ELR (cell line): ENCODE measurements around the gene TMEM108.

ENCODE experiments used
- DNase-seq: peaks from one replicate; pipeline ENCODE4 v3.0.0-alpha.2; 2015; ENCODE audit warnings: low read depth

TMEM108 gene

DNA sequence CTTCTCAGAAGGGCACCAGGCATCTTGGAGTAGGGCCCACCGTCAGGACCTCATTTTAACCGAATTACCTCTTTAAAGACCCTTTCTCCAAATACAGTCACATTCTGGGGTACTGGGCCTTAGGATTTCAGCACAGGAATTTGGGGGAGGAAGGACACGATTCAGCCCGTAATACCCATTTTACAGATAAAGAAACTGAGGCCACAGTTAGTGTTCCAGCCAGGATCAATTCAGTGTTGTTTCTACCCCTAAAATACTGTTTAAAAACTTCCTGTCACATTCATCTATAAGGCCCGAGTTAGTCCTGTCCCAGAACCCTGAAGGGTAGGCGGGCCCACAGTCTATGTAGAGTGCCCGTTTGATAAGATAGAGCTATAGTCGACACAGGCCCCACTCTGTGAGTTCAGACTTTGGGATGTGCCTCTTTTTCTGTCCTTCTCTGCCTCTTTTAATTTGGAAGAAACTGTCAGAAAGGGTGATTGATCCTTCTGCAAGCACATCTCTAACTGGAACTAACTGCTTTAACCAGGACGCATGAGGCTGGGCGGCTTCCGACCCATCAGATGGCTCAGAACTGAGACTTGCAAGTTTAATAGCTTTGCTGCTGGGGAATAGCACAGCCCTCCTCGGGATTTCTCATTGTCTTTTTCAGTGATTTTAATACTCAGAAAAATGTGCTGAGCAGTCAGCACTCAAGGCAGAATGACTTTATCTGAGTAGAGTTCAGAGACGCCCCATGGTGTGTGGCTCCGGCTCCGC, 381.1 kb downstream of the TMEM108 start:
- DNase-seq = no peak

DNA sequence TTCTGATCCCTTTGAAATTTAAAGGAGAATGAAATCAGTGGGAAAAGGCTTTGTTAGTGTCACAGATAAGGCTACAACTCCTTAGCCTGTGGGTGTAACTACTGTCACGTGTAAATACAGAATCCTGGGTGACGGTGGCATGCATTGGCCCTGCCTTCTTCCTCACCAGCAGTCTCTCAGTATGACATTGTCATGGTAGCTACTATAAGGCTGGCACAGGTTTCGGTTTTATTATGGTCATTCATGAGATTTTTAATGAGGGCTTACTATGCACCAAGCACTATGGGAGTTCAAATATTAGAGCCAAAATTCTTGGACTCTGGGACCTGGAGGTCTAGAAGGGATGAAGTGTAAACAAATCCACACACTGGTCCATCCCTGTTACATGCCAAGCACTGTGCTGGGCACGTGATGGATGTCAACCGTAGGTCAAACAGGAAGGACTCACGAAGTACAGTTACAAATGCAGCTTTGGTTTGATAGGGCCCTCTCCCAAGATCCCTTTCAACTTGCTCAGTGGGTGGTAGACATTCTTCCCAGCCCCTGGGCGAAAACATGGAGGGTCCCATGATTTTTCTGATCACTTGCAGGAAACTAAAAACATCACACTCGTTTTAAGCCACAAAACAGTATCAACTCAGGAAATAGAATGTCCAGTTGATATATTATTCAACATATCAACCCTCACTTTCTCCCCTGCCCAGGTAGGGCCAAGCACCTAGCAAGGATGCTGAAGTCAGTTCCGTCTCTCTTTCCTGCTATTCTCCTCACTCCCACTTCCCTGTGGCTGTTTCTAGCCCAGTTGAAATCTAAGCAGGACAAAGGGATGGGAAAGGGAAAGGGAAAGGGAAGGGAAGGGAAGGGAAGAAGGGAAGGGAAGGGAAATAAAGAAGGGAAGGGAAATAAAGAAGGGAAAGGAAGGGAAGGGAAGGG, 387.0 kb downstream of the TMEM108 start:
- DNase-seq = peak; percentile 23

DNA sequence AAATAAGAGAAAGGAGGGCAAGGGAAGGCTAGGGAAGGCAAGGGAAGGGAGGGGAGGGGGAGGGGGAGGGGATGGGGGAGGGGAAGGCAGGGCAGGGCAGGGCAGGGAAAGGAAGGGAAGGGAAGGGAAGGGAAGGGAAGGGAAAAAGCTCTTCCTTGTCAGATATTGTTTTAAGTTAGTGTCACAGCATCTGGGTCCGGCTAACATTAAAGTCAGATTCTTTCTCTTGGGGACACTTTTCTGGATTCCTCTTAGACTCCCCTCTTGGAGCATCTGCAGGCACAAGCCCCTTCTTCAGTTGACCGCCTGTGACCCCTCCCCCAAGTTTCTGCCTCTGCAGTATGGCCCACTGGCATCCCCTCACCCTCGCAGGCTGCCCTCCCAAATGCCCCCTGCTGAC, 387.7 kb downstream of the TMEM108 start:
- DNase-seq = no peak

DNA sequence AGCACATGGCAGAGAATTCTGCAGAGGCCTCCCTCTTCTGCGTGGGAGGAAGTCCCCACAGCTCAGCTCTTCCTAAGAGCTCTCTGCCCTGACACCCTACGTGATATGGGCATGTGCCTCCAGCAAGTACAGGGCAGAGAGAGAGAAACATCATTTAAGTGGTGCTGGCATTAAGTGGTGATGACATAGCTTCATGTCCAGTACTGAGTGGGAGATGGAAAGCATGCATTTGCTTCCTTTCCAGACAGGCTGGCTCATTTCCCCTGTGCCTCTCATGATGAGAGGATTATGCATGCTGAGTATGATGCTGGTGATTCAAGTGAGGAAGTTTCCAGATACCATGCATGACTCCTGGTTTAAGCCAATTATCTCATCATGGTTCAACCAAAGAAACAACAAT, 388.5 kb downstream of the TMEM108 start:
- peak; percentile 72 for DNase-seq

DNA sequence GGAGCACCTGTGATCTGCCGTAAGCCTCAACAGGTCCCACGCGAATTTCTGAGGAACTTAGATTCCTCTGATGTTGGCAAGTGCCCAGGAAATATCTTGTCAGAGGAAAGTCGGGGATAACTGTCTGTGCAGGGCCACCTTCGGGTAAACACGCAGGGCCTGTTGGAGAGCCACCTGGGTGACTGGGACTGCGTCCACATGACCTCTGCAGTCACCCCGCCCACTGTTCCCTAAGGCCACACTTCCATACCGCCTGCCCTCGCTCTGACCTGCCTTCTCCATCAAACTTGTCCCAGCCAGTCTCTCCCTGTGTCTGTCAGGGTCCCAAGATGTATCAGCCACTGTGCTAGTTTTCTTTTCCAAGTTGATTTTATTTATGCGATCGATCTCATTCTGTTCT, 390.4 kb downstream of the TMEM108 start:
- no peak for DNase-seq

DNA sequence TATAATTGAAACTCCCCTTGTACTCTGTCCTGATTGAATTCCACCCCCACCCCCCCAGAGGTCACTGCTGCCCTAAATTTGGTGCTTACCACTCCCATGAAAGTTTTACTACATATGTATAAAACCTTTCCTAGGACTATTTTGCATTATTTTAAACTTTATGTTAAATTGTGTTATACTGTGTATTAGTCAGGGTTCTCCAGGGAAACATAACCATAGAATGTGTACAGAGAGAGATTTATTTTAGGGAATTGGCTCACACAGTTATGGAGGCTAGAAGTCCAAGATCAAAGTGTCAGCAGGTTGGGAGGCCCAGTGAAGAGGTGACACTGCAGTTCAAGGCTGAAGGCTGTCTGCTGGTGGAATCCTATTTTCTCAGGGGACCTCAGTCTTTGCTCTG, 390.9 kb downstream of the TMEM108 start:
- DNase-seq = no peak

DNA sequence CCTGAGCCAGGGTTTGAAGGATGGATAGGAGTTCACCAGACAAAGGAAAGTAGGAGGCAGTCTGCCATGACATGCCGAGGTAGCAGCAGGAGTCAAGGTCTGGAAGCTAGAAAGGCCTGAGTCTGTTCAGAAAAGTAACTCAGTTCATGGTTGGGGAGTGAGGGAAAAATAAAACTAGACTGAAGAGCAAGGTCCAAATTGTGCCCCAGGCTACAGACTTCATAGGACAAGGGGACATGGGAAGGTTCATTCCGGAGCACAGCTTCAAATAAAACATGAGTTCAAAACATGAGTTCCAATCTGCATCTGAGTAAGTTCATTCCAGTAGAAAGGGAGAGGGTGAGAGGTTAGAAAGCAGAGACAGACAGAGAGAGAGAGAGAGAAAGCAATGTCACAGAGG, 401.4 kb downstream of the TMEM108 start:
- DNase-seq = no peak

DNA sequence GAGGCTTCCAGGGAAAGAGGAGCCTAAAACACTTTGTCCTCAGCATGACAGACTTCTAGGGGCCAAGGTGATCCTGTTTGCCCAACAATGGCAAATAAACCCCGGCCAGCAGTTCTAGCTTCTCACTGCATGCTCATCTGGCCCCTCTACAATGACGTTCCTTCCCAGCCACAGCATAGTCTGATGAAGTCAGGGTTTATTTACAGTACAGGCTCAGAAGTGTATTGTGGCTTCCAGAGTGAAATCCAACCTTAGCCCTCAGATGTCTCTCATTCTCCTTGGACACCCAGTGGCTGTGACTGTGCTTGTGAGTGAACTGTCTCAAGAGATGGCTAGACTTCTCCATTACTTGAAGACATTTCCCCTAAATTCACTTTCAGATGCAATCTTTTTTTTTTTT, 402.5 kb downstream of the TMEM108 start:
- no peak for DNase-seq

DNA sequence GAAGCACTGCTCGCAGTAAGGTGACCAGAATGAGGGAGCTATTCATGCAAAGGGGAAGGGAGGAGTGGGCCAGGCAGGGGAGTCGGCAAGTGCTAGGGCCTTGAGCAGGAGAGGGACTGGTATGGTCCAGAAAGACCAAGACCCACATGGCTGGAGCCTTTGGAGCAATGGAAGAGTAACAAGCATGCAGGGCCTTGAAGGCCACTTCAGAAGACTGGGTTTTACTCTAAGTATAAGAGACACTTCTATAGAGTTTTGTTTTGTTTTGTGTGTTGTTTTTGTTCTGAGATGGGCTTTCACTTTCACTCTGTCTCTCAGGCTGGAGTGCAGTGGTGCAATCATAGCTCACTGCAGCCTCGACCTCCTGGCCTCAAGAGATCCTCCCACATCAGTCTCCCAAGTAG, 403.7 kb downstream of the TMEM108 start:
- no peak for DNase-seq

DNA sequence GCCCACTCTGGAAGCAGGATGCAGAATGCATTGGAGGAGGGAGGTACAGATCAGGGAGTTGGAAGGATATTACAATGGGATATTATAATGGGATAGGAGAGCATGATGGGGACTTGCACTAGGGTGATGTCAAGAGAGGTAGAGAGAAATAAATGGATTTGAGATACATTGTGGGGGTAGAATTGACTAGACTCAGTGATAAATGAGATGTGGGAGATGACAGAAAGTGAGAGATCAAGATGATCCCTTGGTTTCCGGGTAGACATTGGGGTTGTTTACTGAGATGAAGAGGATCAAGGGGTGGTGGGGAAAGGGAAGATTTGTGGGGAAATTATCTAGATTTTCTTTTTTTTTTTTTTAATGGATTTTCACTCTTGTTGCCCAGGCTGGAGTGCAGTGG, 404.3 kb downstream of the TMEM108 start:
- DNase-seq = no peak

DNA sequence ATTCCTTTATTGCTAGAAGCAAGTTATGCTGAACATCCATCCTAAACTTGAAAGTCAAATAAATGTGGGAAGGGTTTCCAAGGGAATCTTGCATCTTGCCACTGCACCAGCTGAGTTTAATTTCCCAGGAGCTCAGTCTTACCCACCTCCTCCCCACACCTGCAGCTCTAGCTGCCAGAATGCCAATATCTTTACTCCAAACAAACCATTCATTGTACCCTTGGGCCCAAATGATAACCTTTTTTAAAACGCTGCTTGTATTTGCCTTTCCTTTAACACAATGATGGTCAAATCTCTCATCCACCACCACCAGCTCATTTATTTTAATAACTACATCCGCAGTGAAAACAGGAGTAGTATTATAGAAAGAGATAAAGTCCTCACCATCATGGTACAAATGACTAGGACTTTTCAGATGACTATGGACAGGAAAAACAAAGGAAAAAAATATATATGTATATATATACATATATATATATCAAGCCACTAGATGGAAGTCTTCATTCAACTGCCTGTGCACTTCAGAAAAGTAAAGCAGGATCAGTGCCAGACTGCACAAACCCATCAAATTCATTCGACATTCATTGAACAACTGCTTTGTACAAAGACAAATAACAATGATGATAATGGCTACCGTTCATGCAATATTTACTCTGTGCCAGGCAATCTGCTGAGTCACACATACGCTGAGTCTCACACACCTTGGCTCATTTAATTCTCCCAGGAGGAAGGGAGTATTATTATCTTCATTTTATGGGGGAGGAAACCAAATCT, 405.6 kb downstream of the TMEM108 start:
- peak; percentile 41 for DNase-seq

DNA sequence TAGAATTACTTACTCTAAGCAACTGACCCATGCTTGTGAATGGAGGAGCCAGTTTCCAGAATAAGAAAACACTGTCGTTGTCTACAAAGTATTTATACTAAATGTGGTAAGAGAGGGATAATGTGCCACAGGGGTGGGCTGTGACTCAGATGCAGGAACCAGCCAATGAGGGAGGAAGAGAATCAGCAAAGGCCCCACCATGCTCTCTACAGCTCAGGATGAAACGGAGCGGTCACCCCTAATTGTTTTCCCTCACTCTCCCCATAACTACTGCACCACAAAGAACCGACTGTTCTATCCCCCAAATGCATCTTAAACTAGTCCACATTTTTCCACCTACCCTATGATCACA, 406.2 kb downstream of the TMEM108 start:
- no peak for DNase-seq

DNA sequence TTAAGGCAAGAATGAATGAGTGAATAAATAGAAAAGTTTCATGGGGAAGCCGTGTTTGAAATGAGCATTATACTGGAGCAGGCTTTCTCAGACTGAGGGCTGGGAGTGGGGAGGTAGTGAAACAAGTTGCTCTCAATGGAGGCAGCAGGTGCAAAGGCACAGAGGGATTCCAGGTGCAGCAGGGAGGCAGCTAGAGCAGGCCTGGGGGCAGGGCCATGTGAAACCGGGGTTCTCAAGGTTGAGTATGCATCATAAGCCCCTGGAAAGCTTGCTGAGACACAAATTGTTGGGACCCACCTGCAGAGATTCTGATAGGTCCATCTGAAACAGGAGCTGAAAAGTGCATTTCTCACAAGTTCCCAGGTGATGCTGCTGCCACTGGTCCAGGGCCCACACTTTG, 406.9 kb downstream of the TMEM108 start:
- DNase-seq = no peak
